ENCODE measurements around the gene KCNQ1OT1.

Gene KCNQ1OT1

GRCh38 chr11:2590131-2590964 lies 109.4 kb downstream of the KCNQ1OT1 start:
- in situ Hi-C loops (cut with HindIII; ENCODE audit: low sequenced_read_pairs), result no loop called here
- H3K4me3 ChIP-seq (ENCODE audit: low read depth, low read length), result no peak overlapping the region
- no peak for DNase-seq (ENCODE audit: low read depth)
- no peak for TF ChIP-seq CTCF (IDR thresholded peaks at IDR 0.05; ENCODE audit: low read depth, low read length, missing control alignments)

GRCh38 chr11:2589538-2589934 lies 110.3 kb downstream of the KCNQ1OT1 start:
- H3K4me3 ChIP-seq (ENCODE audit: low read depth, low read length), result no peak overlapping the region
- no peak for TF ChIP-seq CTCF (IDR thresholded peaks at IDR 0.05; ENCODE audit: low read depth, low read length, missing control alignments)
- in situ Hi-C loops (cut with HindIII; ENCODE audit: low sequenced_read_pairs), result no loop called here
- DNase-seq (ENCODE audit: low read depth), result no peak

GRCh38 chr11:2588809-2589537 lies 110.8 kb downstream of the KCNQ1OT1 start:
- in situ Hi-C loops (cut with HindIII; ENCODE audit: low sequenced_read_pairs), result no loop called here
- no peak for TF ChIP-seq CTCF (IDR thresholded peaks at IDR 0.05; ENCODE audit: low read depth, low read length, missing control alignments)
- H3K4me3 ChIP-seq (ENCODE audit: low read depth, low read length), result no peak overlapping the region
- DNase-seq (ENCODE audit: low read depth), result no peak

- H3K4me3 ChIP-seq (ENCODE audit: low read depth, low read length), result no peak overlapping the region
- no peak for DNase-seq (ENCODE audit: low read depth)
- in situ Hi-C loops (cut with HindIII; ENCODE audit: low sequenced_read_pairs), result no loop called here
- TF ChIP-seq CTCF (IDR thresholded peaks at IDR 0.05; ENCODE audit: low read depth, low read length, missing control alignments), result no peak
Observed at GRCh38 chr11:2587976-2588748, 111.6 kb downstream of the KCNQ1OT1 start.

DNA sequence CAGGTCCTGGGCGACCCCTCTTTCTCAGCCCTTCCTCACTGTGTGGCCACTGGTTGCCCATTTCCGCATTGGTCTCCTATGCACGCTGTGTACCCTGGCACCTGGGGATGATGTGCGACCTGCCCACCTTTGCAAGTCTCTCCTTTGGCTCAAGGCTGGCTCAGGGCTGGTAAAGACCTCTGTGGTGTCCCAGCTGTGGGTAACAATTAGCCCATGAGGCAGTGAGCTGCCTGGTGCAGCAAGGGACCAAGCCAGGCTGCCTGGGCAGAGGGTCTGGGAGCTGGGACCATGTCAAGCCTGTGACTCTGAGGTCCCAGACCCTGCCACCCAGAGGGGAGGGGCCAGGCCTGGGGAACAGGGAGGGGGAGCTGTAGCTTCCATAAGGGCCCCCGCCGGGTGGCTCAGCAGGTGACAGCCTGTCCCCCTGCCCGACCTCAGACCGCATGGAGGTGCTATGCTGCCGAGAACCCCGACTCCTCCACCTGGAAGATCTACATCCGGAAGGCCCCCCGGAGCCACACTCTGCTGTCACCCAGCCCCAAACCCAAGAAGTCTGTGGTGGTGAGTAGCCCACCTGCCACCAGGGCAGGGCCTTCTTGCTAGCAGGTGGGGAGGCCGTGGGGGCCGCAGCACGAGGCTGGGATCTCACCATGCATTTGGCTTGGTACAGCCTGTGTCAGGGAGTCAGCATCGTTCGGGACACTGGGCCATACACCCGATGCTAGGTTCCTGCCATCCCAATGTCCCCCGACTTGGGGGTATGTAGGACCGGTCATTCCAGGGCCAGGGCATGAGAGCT lies 112.5 kb downstream of the KCNQ1OT1 start:
- no peak for TF ChIP-seq CTCF (IDR thresholded peaks at IDR 0.05; ENCODE audit: low read depth, low read length, missing control alignments)
- in situ Hi-C loops (cut with HindIII; ENCODE audit: low sequenced_read_pairs), result no loop called here
- DNase-seq (ENCODE audit: low read depth), result no peak
- no peak overlapping the region for H3K4me3 ChIP-seq (ENCODE audit: low read depth, low read length)

DNA sequence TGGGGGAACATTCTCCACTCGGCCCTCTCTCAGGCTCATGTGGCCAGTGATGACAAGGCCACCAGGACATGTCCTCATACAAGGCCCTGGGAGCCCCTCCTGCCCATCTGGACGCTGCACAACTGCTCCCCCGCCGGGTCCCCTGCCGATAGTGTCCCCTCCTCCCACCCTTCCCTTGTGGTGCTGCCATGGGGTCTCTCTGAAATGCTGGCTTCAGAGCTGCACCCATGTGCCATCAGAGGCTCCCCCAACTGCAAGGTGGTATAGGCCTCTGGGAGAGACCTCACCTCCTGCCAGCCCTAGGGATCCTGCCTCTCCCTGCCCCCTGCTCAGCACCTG lies 113.0 kb downstream of the KCNQ1OT1 start:
- in situ Hi-C loops (cut with HindIII; ENCODE audit: low sequenced_read_pairs), result no loop called here
- no peak for DNase-seq (ENCODE audit: low read depth)
- H3K4me3 ChIP-seq (ENCODE audit: low read depth, low read length), result no peak overlapping the region
- TF ChIP-seq CTCF (IDR thresholded peaks at IDR 0.05; ENCODE audit: low read depth, low read length, missing control alignments), result no peak
